ENCODE data around the gene SEPTIN1.
A peak's percentile ranks its signal among the peaks of the same experiment; 100 is the strongest.
"Not testable (repeated sequence)": the region's sequence is repeated elsewhere in the genome, so short reads cannot be mapped to it uniquely, and the experiment has no call there.

SEPTIN1 gene

GRCh38 chr16:30357715-30358576, 24.4 kb downstream of the SEPTIN1 start:
- no peak for DNase-seq (ENCODE audit: low read depth)

GRCh38 chr16:30357085-30357714, 25.2 kb downstream of the SEPTIN1 start:
- DNase-seq (ENCODE audit: low read depth), result no peak

GRCh38 chr16:30356401-30357084, 25.8 kb downstream of the SEPTIN1 start:
- no peak for DNase-seq (ENCODE audit: low read depth)

- no peak for DNase-seq (ENCODE audit: low read depth)
These were observed 26.4 kb downstream of the SEPTIN1 start for GRCh38 chr16:30355954-30356308.

- peak; percentile 97 for DNase-seq (ENCODE audit: low read depth)
These were observed 27.0 kb downstream of the SEPTIN1 start, which contains the start of gene CD2BP2 for GRCh38 chr16:30355144-30355953. Gene CD2BP2, minus strand, starts transcription at chr16:30355308. Its CDS starts 627 bp downstream, at chr16:30354681.

GRCh38 chr16:30354423-30355143, 27.8 kb downstream of the SEPTIN1 start:
- DNase-seq (ENCODE audit: low read depth), result no peak

GRCh38 chr16:30353438-30354129, 28.8 kb downstream of the SEPTIN1 start:
- DNase-seq (ENCODE audit: low read depth), result no peak

- no peak for DNase-seq (ENCODE audit: low read depth)
These were observed 29.6 kb downstream of the SEPTIN1 start for GRCh38 chr16:30352488-30353401.

GRCh38 chr16:30351586-30352419, 30.6 kb downstream of the SEPTIN1 start:
- no peak for DNase-seq (ENCODE audit: low read depth)

- no peak for DNase-seq (ENCODE audit: low read depth)
These were observed 31.3 kb downstream of the SEPTIN1 start for GRCh38 chr16:30351001-30351441.

- DNase-seq (ENCODE audit: low read depth), result no peak
These were observed 32.1 kb downstream of the SEPTIN1 start for GRCh38 chr16:30350134-30350871.

GRCh38 chr16:30349675-30350074, 32.7 kb downstream of the SEPTIN1 start:
- no peak for DNase-seq (ENCODE audit: low read depth)

- no peak for DNase-seq (ENCODE audit: low read depth)
These were observed 33.4 kb downstream of the SEPTIN1 start for GRCh38 chr16:30348929-30349328.

- no peak for DNase-seq (ENCODE audit: low read depth)
These were observed 34.2 kb downstream of the SEPTIN1 start for GRCh38 chr16:30348113-30348512.

- DNase-seq (ENCODE audit: low read depth), result no peak
These were observed 36.1 kb downstream of the SEPTIN1 start for GRCh38 chr16:30346286-30346685.

- not testable (repeated sequence) for DNase-seq (ENCODE audit: low read depth)
These were observed 38.9 kb downstream of the SEPTIN1 start for GRCh38 chr16:30343491-30343820.

GRCh38 chr16:30342751-30343490, 39.4 kb downstream of the SEPTIN1 start:
- no peak for DNase-seq (ENCODE audit: low read depth)

Data from HS-27A (cell line).